SW 1271 (cell line): Measurements from ENCODE around the gene SQOR.

Experiments
- DNase-seq, 2 experiments: peaks; one replicate each; lab custom pipeline; 2025; lab: John Stamatoyannopoulos, UW

Gene SQOR

GRCh38 chr15:45660231-45660979, 25.6 kb downstream of the SQOR start:
- DNase-seq, result no peak

- no peak for DNase-seq
These were observed 27.5 kb downstream of the SQOR start for GRCh38 chr15:45662375-45662774.

GRCh38 chr15:45664451-45664850, 29.6 kb downstream of the SQOR start:
- no peak for DNase-seq

GRCh38 chr15:45665261-45665660, 30.4 kb downstream of the SQOR start:
- DNase-seq, result no peak

GRCh38 chr15:45666119-45666875, 31.5 kb downstream of the SQOR start:
- no peak for DNase-seq

GRCh38 chr15:45667002-45667401, 32.2 kb downstream of the SQOR start:
- DNase-seq, result no peak

- DNase-seq, result no peak
These were observed 33.6 kb downstream of the SQOR start for GRCh38 chr15:45668386-45668785.

- DNase-seq, result no peak
These were observed 34.6 kb downstream of the SQOR start for GRCh38 chr15:45669422-45669821.

- no peak for DNase-seq
These were observed 35.3 kb downstream of the SQOR start for GRCh38 chr15:45670091-45670490.

- DNase-seq, result no peak
These were observed 35.7 kb downstream of the SQOR start for GRCh38 chr15:45670511-45670910.

- DNase-seq, result no peak
These were observed 39.8 kb downstream of the SQOR start for GRCh38 chr15:45674677-45675076.

- no peak for DNase-seq
These were observed 43.0 kb downstream of the SQOR start for GRCh38 chr15:45677797-45678196.

- no peak for DNase-seq
These were observed 43.8 kb downstream of the SQOR start for GRCh38 chr15:45678459-45679178.

- no peak for DNase-seq
These were observed 49.7 kb downstream of the SQOR start for GRCh38 chr15:45684533-45684932.

- DNase-seq, result no peak
These were observed 54.8 kb downstream of the SQOR start for GRCh38 chr15:45689616-45690015.

- DNase-seq, result no peak
These were observed 55.9 kb downstream of the SQOR start for GRCh38 chr15:45690581-45691260.

GRCh38 chr15:45701108-45701507, 66.3 kb downstream of the SQOR start:
- DNase-seq, result no peak

- DNase-seq, result no peak
These were observed 67.2 kb downstream of the SQOR start for GRCh38 chr15:45702041-45702440.

- DNase-seq, result no peak
These were observed 69.0 kb downstream of the SQOR start for GRCh38 chr15:45703670-45704328.

GRCh38 chr15:45704329-45705249, 69.8 kb downstream of the SQOR start:
- DNase-seq, result no peak
